H9 (cell line): ENCODE data around the gene NCAM1. TPM values are rescaled to one million over a fixed set of nuclear protein-coding genes. Genes with fewer than 3 reads are reported as not detected.

Experiments
- DNase-seq: peaks from one replicate; pipeline ENCODE4 v3.0.0-alpha.2; 2017
- H2AFZ ChIP-seq: one replicate; pipeline ENCODE4 v1.6.1; 2013; ENCODE audit warnings: mild to moderate bottlenecking, low read length, control low read depth, moderate library complexity
- H2AK5ac ChIP-seq: 2 replicates; pipeline ENCODE4 v1.6.1; 2013; ENCODE audit warnings: low read length, control low read depth, mixed read lengths; ENCODE audit not compliant: insufficient read length
- H2BK120ac ChIP-seq: one replicate; pipeline ENCODE4 v1.6.1; 2013; ENCODE audit warnings: low read depth, mild to moderate bottlenecking, low read length, control low read depth, inconsistent platforms; ENCODE audit not compliant: poor library complexity, severe bottlenecking
- H2BK12ac ChIP-seq: 2 replicates; pipeline ENCODE4 v1.6.1; 2013; ENCODE audit warnings: low read length, control low read depth, mixed read lengths, low read depth; ENCODE audit not compliant: insufficient read length
- H2BK15ac ChIP-seq: 2 replicates; pipeline ENCODE4 v1.6.1; 2013; ENCODE audit warnings: low read depth, low read length, control low read depth
- H2BK20ac ChIP-seq: one replicate; pipeline ENCODE4 v1.6.1; 2013; ENCODE audit warnings: low read depth, mild to moderate bottlenecking, low read length, control low read depth, inconsistent platforms; ENCODE audit not compliant: poor library complexity, severe bottlenecking
- H2BK5ac ChIP-seq: 2 replicates; pipeline ENCODE4 v1.6.1; 2013; ENCODE audit warnings: low read length, control low read depth, mixed read lengths; ENCODE audit not compliant: insufficient read length
- H3K14ac ChIP-seq: 2 replicates; pipeline ENCODE4 v1.6.1; 2013; ENCODE audit warnings: low read length, control low read depth; ENCODE audit not compliant: insufficient read depth
- H3K18ac ChIP-seq: 2 replicates; pipeline ENCODE4 v1.6.1; 2013; ENCODE audit warnings: low read depth, mild to moderate bottlenecking, mixed read lengths, low read length, control low read depth; ENCODE audit not compliant: insufficient read length
- H3K23ac ChIP-seq: 2 replicates; pipeline ENCODE4 v1.6.1; 2013; ENCODE audit warnings: low read length, control low read depth, mixed read lengths, low read depth; ENCODE audit not compliant: insufficient read length
- H3K23me2 ChIP-seq: 2 replicates; pipeline ENCODE4 v1.6.1; 2013; ENCODE audit warnings: low read depth, mild to moderate bottlenecking, mixed read lengths, low read length, control low read depth; ENCODE audit not compliant: insufficient read length, poor library complexity, severe bottlenecking
- H3K27ac ChIP-seq: 2 replicates; pipeline ENCODE4 v1.5.1; 2013; ENCODE audit warnings: low read length, control low read depth, mixed read lengths, low read depth; ENCODE audit not compliant: insufficient read length
- H3K27me3 ChIP-seq: 2 replicates; pipeline ENCODE4 v1.6.1; 2013; ENCODE audit warnings: low read length, control low read depth, inconsistent platforms; ENCODE audit not compliant: insufficient read depth
- H3K4ac ChIP-seq: 2 replicates; pipeline ENCODE4 v1.6.1; 2013; ENCODE audit warnings: low read depth, mild to moderate bottlenecking, control low read depth, inconsistent platforms, low read length, moderate library complexity
- H3K4me1 ChIP-seq: 2 replicates; pipeline ENCODE4 v1.6.1; 2013; ENCODE audit warnings: low read length, control low read depth, inconsistent platforms; ENCODE audit not compliant: insufficient read depth
- H3K4me2 ChIP-seq: 2 replicates; pipeline ENCODE4 v1.6.1; 2013; ENCODE audit warnings: low read length, control low read depth, mixed read lengths; ENCODE audit not compliant: insufficient read length, insufficient read depth
- H3K56ac ChIP-seq: 2 replicates; pipeline ENCODE4 v1.6.1; 2013; ENCODE audit warnings: low read depth, mild to moderate bottlenecking, mixed read lengths, low read length, control low read depth; ENCODE audit not compliant: insufficient read length
- H3K79me1 ChIP-seq: 2 replicates; pipeline ENCODE4 v1.6.1; 2013; ENCODE audit warnings: low read depth, mild to moderate bottlenecking, moderate library complexity, low read length, control low read depth, inconsistent platforms; ENCODE audit not compliant: insufficient read depth, poor library complexity, severe bottlenecking
- H3K79me2 ChIP-seq: 2 replicates; pipeline ENCODE4 v1.6.1; 2013; ENCODE audit warnings: low read length, control low read depth, inconsistent platforms; ENCODE audit not compliant: insufficient read depth
- H3K9ac ChIP-seq: 2 replicates; pipeline ENCODE4 v1.6.1; 2013; ENCODE audit warnings: low read length, control low read depth, mixed read lengths; ENCODE audit not compliant: insufficient read length; ENCODE audit errors: extremely low read depth
- H3K9me3 ChIP-seq: one replicate; pipeline ENCODE4 v1.6.1; 2013; ENCODE audit warnings: low read depth, low read length, inconsistent platforms; ENCODE audit not compliant: control insufficient read depth
- H3T11ph ChIP-seq: one replicate; pipeline ENCODE4 v1.6.1; 2013; ENCODE audit warnings: mild to moderate bottlenecking, low read length, control low read depth, inconsistent platforms
- H4K20me1 ChIP-seq: one replicate; pipeline ENCODE4 v1.6.1; 2013; ENCODE audit not compliant: control insufficient read depth, insufficient read length, insufficient read depth
- H4K5ac ChIP-seq: 2 replicates; pipeline ENCODE4 v1.6.1; 2013; ENCODE audit warnings: low read depth, mild to moderate bottlenecking, mixed read lengths, low read length, control low read depth; ENCODE audit not compliant: insufficient read length
- H4K8ac ChIP-seq: replicated peaks from 2 replicates; pipeline ENCODE4 v1.6.1; 2013; ENCODE audit warnings: low read length, control low read depth, mixed read lengths, low read depth; ENCODE audit not compliant: insufficient read length
- H4K91ac ChIP-seq: 2 replicates; pipeline ENCODE4 v1.6.1; 2013; ENCODE audit warnings: low read depth, mild to moderate bottlenecking, moderate library complexity, mixed read lengths, low read length, control low read depth; ENCODE audit not compliant: insufficient read length
- H3K27ac Mint-ChIP-seq, 3 experiments: 2 replicates in 2 of 3; 3 replicates in 1 of 3; pipeline ENCODE4 v1.8.0; 2020 to 2021; ENCODE audit warnings: mixed read lengths in 3 of 3, mild to moderate bottlenecking in 1 of 3, moderate library complexity in 1 of 3
- H3K27me3 Mint-ChIP-seq: 2 replicates; pipeline ENCODE4 v1.8.0; 2021; ENCODE audit warnings: low read depth, mild to moderate bottlenecking, moderate library complexity, mixed read lengths
- H3K36me3 Mint-ChIP-seq, 3 experiments: 2 replicates in 2 of 3; 3 replicates in 1 of 3; pipeline ENCODE4 v1.8.0; 2020 to 2021; ENCODE audit warnings: low read depth in 3 of 3, mixed read lengths in 3 of 3; ENCODE audit not compliant: insufficient read depth in 1 of 3
- H3K4me1 Mint-ChIP-seq, 2 experiments: 2 replicates each; pipeline ENCODE4 v1.8.0; 2020; ENCODE audit warnings: mixed read lengths in 2 of 2
- H3K4me3 Mint-ChIP-seq, 2 experiments: 2 replicates in 1 of 2; 3 replicates in 1 of 2; pipeline ENCODE4 v1.8.0; 2020 to 2021; ENCODE audit warnings: mild to moderate bottlenecking in 2 of 2, mixed read lengths in 2 of 2, moderate library complexity in 1 of 2
- H3K9me3 Mint-ChIP-seq, 2 experiments: 2 replicates in 1 of 2; 3 replicates in 1 of 2; pipeline ENCODE4 v1.8.0; 2020; ENCODE audit warnings: mild to moderate bottlenecking in 2 of 2, mixed read lengths in 2 of 2, moderate library complexity in 1 of 2
- CTCF ChIP-seq: fragments of 200-600 bp; sonication (generic); conservative IDR thresholded peaks from 3 replicates; pipeline ENCODE4 v1.8.0; 2021; ENCODE audit warnings: antibody characterized with exemption, mild to moderate bottlenecking
- WGBS: extraction: QIAGEN DNeasy Blood & Tissue Kit; methylation state at CpG from one replicate; pipeline ENCODE4 v1.1.7; 2013; ENCODE audit warnings: missing lambda C conversion rate, low lambda C conversion rate, mixed read lengths; ENCODE audit not compliant: insufficient read length; ENCODE audit errors: extremely low coverage; 5-methylcytosine and 5-hydroxymethylcytosine counted together
- total RNA-seq: library from RNA; stranded (reverse); gene quantifications from 2 replicates; pipeline ENCODE4 v1.2.1, GENCODE V29; 2021

Gene NCAM1
- total RNA-seq, 1 experiment from 2014 or later, result 2.5 TPM

GRCh38 chr11:113111156-113111555 lies 149.9 kb downstream of the NCAM1 start:
- H3K4me1 ChIP-seq, result no peaks in the 10 kb centered on the region
- H3K23me2 ChIP-seq, result no peaks in the 10 kb centered on the region
- no peak overlapping the region for H3K18ac ChIP-seq
- no peak overlapping the region for H2BK12ac ChIP-seq
- H2BK15ac ChIP-seq, result no peak overlapping the region
- no peak overlapping the region for H4K8ac ChIP-seq
- no peak overlapping the region for H3K27ac ChIP-seq
- peaks cover 2% of the 10 kb centered on the region in 2 experiments; a peak in 2 of 4 replicates for H3K4me1 Mint-ChIP-seq
- H3K9ac ChIP-seq, result no peak overlapping the region
- H3K27me3 ChIP-seq, result no peaks in the 10 kb centered on the region
- no peak overlapping the region for H3T11ph ChIP-seq
- DNase-seq, result no peak
- H3K23ac ChIP-seq, result no peak overlapping the region
- no peak overlapping the region for H4K91ac ChIP-seq
- H3K9me3 ChIP-seq, result no peaks in the 10 kb centered on the region
- no peak overlapping the region for H3K4ac ChIP-seq
- H3K56ac ChIP-seq, result no peak overlapping the region
- H2BK20ac ChIP-seq, result no peak overlapping the region
- no peaks in the 10 kb centered on the region for H3K79me2 ChIP-seq
- no peak overlapping the region for H2BK120ac ChIP-seq
- no peak overlapping the region for H2BK5ac ChIP-seq
- no peak overlapping the region for H3K4me2 ChIP-seq
- H3K9me3 Mint-ChIP-seq, result no peaks in the 10 kb centered on the region
- H3K36me3 Mint-ChIP-seq, result no peaks in the 10 kb centered on the region
- H3K27me3 Mint-ChIP-seq, result peaks cover 2% of the 10 kb centered on the region
- H3K27ac Mint-ChIP-seq, result no peak overlapping the region
- no peak overlapping the region for H2AFZ ChIP-seq
- H2AK5ac ChIP-seq, result no peak overlapping the region
- no peaks in the 10 kb centered on the region for H4K20me1 ChIP-seq
- no peak for TF ChIP-seq CTCF
- no CpG with 5 or more reads among the region's 2 CpGs for WGBS
- H4K5ac ChIP-seq, result no peak overlapping the region
- H3K79me1 ChIP-seq, result no peaks in the 10 kb centered on the region
- H3K14ac ChIP-seq, result no peak overlapping the region
- no peak overlapping the region for H3K4me3 Mint-ChIP-seq
